ENCODE measurements around the gene MELK.

DNA sequence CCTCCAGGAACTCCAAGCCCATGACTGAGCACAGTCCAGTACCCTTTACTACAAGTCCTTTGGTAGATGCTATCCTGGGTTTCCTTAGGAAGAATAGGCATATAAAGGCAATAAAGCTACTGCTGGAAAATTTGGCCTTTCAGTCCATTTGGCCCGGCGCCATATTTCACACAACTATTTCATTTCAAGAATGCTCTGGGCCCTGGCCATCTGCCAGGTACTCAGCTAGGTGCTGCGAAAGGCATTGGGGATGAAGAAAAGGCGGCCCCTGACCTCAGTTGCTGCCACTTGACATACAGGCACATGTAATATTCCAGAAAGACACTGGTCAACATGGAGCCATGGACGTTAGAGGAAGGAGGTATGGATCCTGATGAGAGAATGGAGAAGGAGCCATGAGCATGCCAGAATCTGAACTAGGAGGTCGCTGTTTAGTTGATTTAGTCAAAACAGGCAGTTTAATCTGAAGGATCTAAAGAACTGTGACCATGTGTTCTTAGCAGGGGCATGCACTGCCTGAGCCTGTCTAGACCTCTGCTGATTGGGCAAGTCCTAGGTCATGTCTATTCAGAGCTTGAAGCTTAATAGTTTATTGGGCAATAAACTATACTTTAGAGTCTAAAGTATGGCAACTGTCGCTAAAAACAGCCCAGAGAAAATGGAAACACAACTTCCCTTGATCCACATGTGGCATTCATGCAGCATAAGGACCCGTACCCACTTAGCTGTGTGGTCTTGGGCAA, 149.3 kb downstream of the MELK start:
- TF ChIP-seq POLR2AphosphoS5 (IDR thresholded peaks at IDR 0.05; ENCODE audit: insufficient read depth, low read depth, low read length), result no peak
- TF ChIP-seq POLR2A (IDR thresholded peaks at IDR 0.05; ENCODE audit: low read depth, low read length), result no peak

Measured in endothelial cell of umbilical vein (primary cell).